Sigmoid colon (tissue), 7 donors: Measurements from ENCODE around the gene SLBP. TPM values are rescaled to one million over a fixed set of nuclear protein-coding genes. Genes with fewer than 3 reads are reported as not detected.
A peak's percentile ranks its signal among the peaks of the same experiment; 100 is the strongest.

Experiments
- DNase-seq: peaks from one replicate; pipeline ENCODE4 v3.0.0-alpha.2; 2019
- H3K27ac ChIP-seq, 4 donors: fragments of 200-600 bp; sonication (generic); one replicate each; pipeline ENCODE4 v1.5.1; 2016 to 2019; ENCODE audit warnings: mild to moderate bottlenecking in 1 of 4
- H3K27me3 ChIP-seq, 3 donors: fragments of 200-600 bp; sonication (generic); one replicate each; pipeline ENCODE4 v1.5.1; 2019; ENCODE audit warnings: mild to moderate bottlenecking in 1 of 3
- H3K36me3 ChIP-seq, 4 donors: fragments of 200-600 bp; sonication (generic); one replicate each; pipeline ENCODE4 v1.5.1; 2016 to 2019
- H3K4me1 ChIP-seq, 4 donors: fragments of 200-600 bp; sonication (generic); one replicate each; pipeline ENCODE4 v1.5.1; 2017 to 2019
- H3K4me3 ChIP-seq, 4 donors: fragments of 200-600 bp; sonication (generic); one replicate each; pipeline ENCODE4 v1.5.1; 2017 to 2019; ENCODE audit warnings: mild to moderate bottlenecking in 2 of 4, moderate library complexity in 1 of 4
- H3K9me3 ChIP-seq, 4 donors: fragments of 200-600 bp in 3 of 4; sonication (generic) in 3 of 4; one replicate each; pipeline versions ENCODE4 v1.5.1 to v1.6.1; 2013 to 2019
- CTCF ChIP-seq, 4 experiments: fragments of 450-650 bp in 3 of 4; fragments of 200-600 bp in 1 of 4; IDR thresholded peaks; one replicate each; pipeline ENCODE4 v1.5.1; 2016 to 2019; ENCODE audit warnings: antibody characterized with exemption in 4 of 4, mild to moderate bottlenecking in 3 of 4, moderate library complexity in 2 of 4
- EP300 ChIP-seq, 4 donors: sonication (generic); formaldehyde crosslinking; IDR thresholded peaks; one replicate each; pipeline ENCODE4 v1.6.1; 2017; ENCODE audit warnings: antibody characterized with exemption in 4 of 4
- POLR2A ChIP-seq, 2 donors: fragments of 450-650 bp; IDR thresholded peaks; one replicate each; pipeline ENCODE4 v1.6.1; 2016; ENCODE audit warnings: antibody characterized with exemption in 2 of 2, mild to moderate bottlenecking in 2 of 2, moderate library complexity in 2 of 2
- POLR2AphosphoS5 ChIP-seq, 4 donors: sonication (generic); formaldehyde crosslinking; IDR thresholded peaks; one replicate each; pipeline ENCODE4 v1.6.1; 2017; ENCODE audit warnings: antibody characterized with exemption in 4 of 4
- WGBS, 2 donors: extraction: QIAGEN DNeasy Blood & Tissue Kit; methylation state at CpG; one replicate each; pipeline ENCODE4 v1.1.7; 2013; 5-methylcytosine and 5-hydroxymethylcytosine counted together
- intact Hi-C: fragments of 100-400 bp; cut with DNase I; formaldehyde crosslinking; loops from one replicate; pipeline ENCODE4 v1.15.1; 2023
- polyA plus RNA-seq, 3 donors: library from polyadenylated mRNA; stranded (reverse); fragments of 200-250 nt; gene quantifications; one replicate each; pipeline ENCODE4 v1.2.3, GENCODE V29; 2013
- total RNA-seq, 4 donors: library from RNA; depleted of rRNA; stranded (reverse); fragments of >200 nt; gene quantifications; one replicate each; pipeline ENCODE4 v1.1.0, GENCODE V29; 2016
- donor health status: healthy with polysubstance abuse.
- donor health status: Bipolar disorder and iron deficiency.
- donor health status: healthy.

Gene SLBP
- total and polyA plus RNA-seq, 7 donors: 32.3 to 48.9 (median 36.0) TPM

GRCh38 chr4:1711571-1712215 is 426 bp downstream of the SLBP start:
- H3K27me3 ChIP-seq: no peaks in the 10 kb centered on the region
- peak overlapping the region; percentile 76 to 98 (median 83) for H3K4me3 ChIP-seq
- H3K36me3 ChIP-seq: peaks cover 0 to 1% (median 0%) of the 10 kb centered on the region in 4 donors
- intact Hi-C loops: loop anchor here (1.0 to 5.0 kb wide), 4 partner anchors 10 to 364 kb away; partner anchors contain the start of genes FAM53A, LETM1, TACC3 and TMEM129
- TF ChIP-seq CTCF (IDR thresholded peaks at IDR 0.05): no peak
- TF ChIP-seq POLR2AphosphoS5 (IDR thresholded peaks at IDR 0.05): peak in 1 of 4 donors; percentile 19
- H3K27ac ChIP-seq: peak overlapping the region; percentile 97 to 100 (median 99)
- H3K9me3 ChIP-seq: no peaks in the 10 kb centered on the region
- WGBS, 2 donors: 1% methylated on average over 85 of the region's 85 CpGs
- peaks cover 0 to 52% (median 37%) of the 10 kb centered on the region in 4 donors for H3K4me1 ChIP-seq
- DNase-seq: peak; percentile 83

- intact Hi-C loops: loop anchor here (5.0 kb wide), 2 partner anchors 146 to 364 kb away; partner anchors contain the start of genes LETM1 and UVSSA
- Histone ChIP-seq H3K4me1 (peaks cover 0 to 52% (median 37%) of the 10 kb centered on the region in 4 donors), H3K9me3 (no peaks in the 10 kb centered on the region), H3K27ac (peak overlapping the region; percentile 97 to 100 (median 99)), H3K36me3 (peaks cover 0 to 6% (median 5%) of the 10 kb centered on the region in 4 donors), H3K4me3 (peak overlapping the region; percentile 76 to 98 (median 83)), H3K27me3 (no peaks in the 10 kb centered on the region)
- TF ChIP-seq CTCF (IDR thresholded peaks at IDR 0.05) (no peak), EP300 (IDR thresholded peaks at IDR 0.05) (no peak), POLR2A (IDR thresholded peaks at IDR 0.05) (no peak), POLR2AphosphoS5 (IDR thresholded peaks at IDR 0.05) (no peak)
- no peak for DNase-seq
- 6 to 14% methylated on average over 22 of the region's 22 CpGs for WGBS, 2 donors
These were observed 1.0 kb downstream of the SLBP start for GRCh38 chr4:1711055-1711570.

- no peaks in the 10 kb centered on the region for H3K27me3 ChIP-seq
- TF ChIP-seq CTCF (IDR thresholded peaks at IDR 0.05) (no peak), EP300 (IDR thresholded peaks at IDR 0.05) (no peak), POLR2A (IDR thresholded peaks at IDR 0.05) (no peak), POLR2AphosphoS5 (IDR thresholded peaks at IDR 0.05) (no peak)
- 37 to 63% methylated on average over 1 of the region's 1 CpG for WGBS, 2 donors
These were observed 3.5 kb downstream of the SLBP start for GRCh38 chr4:1708581-1708980.

GRCh38 chr4:1706358-1706757 is 5.8 kb downstream of the SLBP start:
- intact Hi-C loops: no loop called here
- no peaks in the 10 kb centered on the region for H3K9me3 ChIP-seq
- no peak overlapping the region for H3K27ac ChIP-seq
- no peak overlapping the region for H3K4me3 ChIP-seq
- 89 to 94% methylated on average over 6 of the region's 6 CpGs for WGBS, 2 donors
- H3K36me3 ChIP-seq: peaks cover 0 to 38% (median 20%) of the 10 kb centered on the region in 4 donors
- H3K4me1 ChIP-seq: peaks cover 0 to 26% (median 20%) of the 10 kb centered on the region in 4 donors
- DNase-seq: peak; percentile 41
- TF ChIP-seq POLR2A (IDR thresholded peaks at IDR 0.05) (no peak), EP300 (IDR thresholded peaks at IDR 0.05) (no peak)
- H3K27me3 ChIP-seq: no peaks in the 10 kb centered on the region

More at GRCh38 chr4:1708581-1708980, 3.5 kb downstream of the SLBP start:
- intact Hi-C loops: no loop called here
- H3K4me1 ChIP-seq: peaks cover 0 to 34% (median 29%) of the 10 kb centered on the region in 4 donors
- no peak for DNase-seq
- no peak overlapping the region for H3K27ac ChIP-seq
- peaks cover 0 to 17% (median 12%) of the 10 kb centered on the region in 4 donors for H3K36me3 ChIP-seq
- no peaks in the 10 kb centered on the region for H3K9me3 ChIP-seq
- no peak overlapping the region for H3K4me3 ChIP-seq

- 95 to 96% methylated on average over 6 of the region's 6 CpGs for WGBS, 2 donors
- Histone ChIP-seq H3K27me3 (no peaks in the 10 kb centered on the region), H3K9me3 (no peaks in the 10 kb centered on the region), H3K4me3 (no peak overlapping the region), H3K27ac (no peak overlapping the region), H3K36me3 (peaks cover 0 to 38% (median 20%) of the 10 kb centered on the region in 4 donors), H3K4me1 (peaks cover 0 to 20% (median 14%) of the 10 kb centered on the region in 4 donors)
- intact Hi-C loops: no loop called here
- DNase-seq: peak; percentile 37
- TF ChIP-seq POLR2A (IDR thresholded peaks at IDR 0.05): no peak
- TF ChIP-seq EP300 (IDR thresholded peaks at IDR 0.05): no peak
- TF ChIP-seq CTCF (IDR thresholded peaks at IDR 0.05): no peak
- TF ChIP-seq POLR2AphosphoS5 (IDR thresholded peaks at IDR 0.05): no peak
These were observed 6.4 kb downstream of the SLBP start for GRCh38 chr4:1705732-1706131.
